HG02623 (cell line): ENCODE results near the gene CDAN1.

Experiments
- ATAC-seq: cut with Tn5 transposase; IDR thresholded peaks from one replicate; pipeline ENCODE4 v1.9.1; 2021; ENCODE audit warnings: moderate library complexity; ENCODE audit not compliant: unreplicated experiment

CDAN1 gene

DNA sequence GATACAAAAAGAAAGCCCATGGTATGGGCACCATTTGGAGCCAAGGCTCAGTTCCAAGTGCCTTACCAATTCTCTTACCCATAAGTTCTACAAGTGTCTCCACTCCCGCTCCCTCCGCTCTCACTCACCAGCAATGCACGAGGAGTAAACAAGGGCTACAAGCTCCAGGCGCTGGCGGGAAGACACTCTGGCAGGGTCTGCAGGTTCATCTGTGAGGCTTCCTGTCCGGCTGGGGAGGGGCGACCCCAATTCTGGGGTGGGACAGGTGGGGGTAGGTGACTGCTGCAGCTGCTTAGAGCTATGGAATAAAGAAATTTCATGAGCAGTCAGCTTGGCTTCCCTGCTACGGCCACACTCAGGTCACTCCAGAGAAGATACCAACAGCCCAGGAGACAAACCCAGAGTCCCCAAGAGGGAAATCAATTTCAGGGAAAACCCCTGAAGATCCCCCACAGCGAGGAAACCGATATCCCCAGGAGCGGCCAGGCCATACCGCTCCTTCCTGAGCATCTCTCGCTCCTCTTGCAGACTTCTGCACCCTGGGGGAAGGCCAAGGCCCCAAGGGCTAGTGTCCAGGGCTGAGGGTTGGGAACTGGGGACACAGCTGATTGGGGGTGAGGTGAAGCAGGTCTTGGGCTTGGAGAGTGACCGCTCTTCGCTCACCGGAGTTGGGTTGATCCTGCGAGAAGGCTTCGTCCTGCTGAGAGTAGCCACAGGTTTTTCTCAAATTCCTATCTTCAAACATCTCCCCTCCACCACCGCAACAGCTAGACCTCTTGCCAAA is 1.4 kb downstream of the CDAN1 start:
- no peak for ATAC-seq

GRCh38 chr15:42734076-42734672 is 2.8 kb downstream of the CDAN1 start:
- no peak for ATAC-seq

- ATAC-seq, result no peak
These were observed 3.9 kb downstream of the CDAN1 start for GRCh38 chr15:42733027-42733426.

DNA sequence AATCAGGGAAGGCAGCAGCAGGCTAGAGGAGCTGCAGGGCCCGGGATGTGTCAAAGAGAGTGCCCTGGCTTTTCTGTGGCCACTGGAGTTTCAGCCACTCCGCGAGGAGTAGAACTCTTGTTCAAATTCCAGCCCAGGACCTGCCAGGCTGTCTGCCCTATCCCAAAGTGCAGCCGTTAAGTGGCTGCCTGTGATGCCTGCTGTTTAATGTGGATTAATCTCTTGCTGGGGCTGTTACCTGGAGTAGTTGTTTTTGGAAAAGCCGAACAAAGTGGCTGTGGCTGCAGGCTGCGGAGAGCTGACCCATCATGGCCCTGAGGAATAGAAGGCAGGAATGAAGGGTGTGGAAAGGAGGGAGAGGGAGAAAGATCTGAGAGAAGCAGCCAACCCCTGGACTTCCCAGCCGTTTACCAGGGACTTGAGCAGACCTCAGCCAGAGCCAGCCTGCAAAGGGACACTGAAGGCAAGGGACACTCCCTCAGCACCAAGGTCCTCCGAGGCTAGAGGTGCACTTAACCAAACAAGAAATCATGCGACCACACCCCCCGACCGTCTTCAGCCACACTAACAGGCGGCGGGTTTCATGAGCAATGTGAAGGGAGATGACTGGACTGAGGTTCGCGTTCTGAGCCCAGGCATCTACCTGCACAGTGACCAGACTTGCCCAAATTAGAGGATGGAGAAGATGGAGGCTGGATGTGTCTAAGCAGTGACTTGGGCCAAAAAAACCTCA is 4.7 kb downstream of the CDAN1 start:
- no peak for ATAC-seq

- ATAC-seq, result no peak
These were observed 5.5 kb downstream of the CDAN1 start for GRCh38 chr15:42731461-42731860.

GRCh38 chr15:42730536-42730935 is 6.4 kb downstream of the CDAN1 start:
- ATAC-seq, result no peak

DNA sequence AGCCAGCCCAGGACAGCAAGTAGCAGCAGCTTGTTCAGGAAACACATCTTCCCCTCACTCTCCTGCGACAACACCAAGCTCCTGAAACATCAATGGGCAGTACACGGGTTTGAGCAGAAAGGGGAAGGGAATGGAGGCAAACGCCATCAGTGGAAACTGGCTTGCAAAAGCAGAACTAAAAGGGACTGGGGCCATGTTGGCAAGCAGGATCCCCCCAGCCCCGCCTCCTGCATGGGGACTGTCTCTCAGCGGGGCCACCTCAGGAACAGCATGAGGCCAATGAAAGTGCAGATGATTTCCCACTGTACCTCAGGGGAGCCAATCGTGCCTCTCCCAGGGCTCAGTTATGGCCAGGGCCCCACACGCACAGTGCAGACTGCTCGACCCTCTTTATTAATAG is 6.8 kb downstream of the CDAN1 start:
- ATAC-seq, result no peak

GRCh38 chr15:42729409-42729808 is 7.5 kb downstream of the CDAN1 start:
- no peak for ATAC-seq

DNA sequence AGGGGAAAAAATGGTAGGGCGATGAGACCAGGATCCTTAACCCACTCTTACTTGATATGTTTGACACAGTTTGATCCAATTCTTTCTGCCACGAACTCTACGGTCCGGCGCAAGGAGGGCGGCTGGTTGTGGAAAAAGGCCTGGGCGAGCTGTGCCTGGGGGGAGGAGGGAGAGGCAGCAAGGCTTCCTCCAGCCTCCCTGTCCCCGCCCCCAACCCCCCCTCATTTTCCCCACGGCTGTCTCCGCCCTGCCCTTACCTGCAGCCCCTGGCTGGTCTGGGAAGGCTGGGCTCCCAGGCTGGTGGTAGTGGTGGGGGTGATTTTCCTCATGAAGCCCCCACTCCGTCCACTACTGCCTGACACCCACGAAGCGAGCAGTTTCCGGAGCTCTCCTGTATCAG is 8.0 kb downstream of the CDAN1 start:
- ATAC-seq, result no peak

GRCh38 chr15:42728560-42728959 is 8.4 kb downstream of the CDAN1 start:
- ATAC-seq, result no peak

- ATAC-seq, result no peak
These were observed 9.1 kb downstream of the CDAN1 start for GRCh38 chr15:42727750-42728381.

- ATAC-seq, result no peak
These were observed 10.8 kb downstream of the CDAN1 start for GRCh38 chr15:42726114-42726513.

DNA sequence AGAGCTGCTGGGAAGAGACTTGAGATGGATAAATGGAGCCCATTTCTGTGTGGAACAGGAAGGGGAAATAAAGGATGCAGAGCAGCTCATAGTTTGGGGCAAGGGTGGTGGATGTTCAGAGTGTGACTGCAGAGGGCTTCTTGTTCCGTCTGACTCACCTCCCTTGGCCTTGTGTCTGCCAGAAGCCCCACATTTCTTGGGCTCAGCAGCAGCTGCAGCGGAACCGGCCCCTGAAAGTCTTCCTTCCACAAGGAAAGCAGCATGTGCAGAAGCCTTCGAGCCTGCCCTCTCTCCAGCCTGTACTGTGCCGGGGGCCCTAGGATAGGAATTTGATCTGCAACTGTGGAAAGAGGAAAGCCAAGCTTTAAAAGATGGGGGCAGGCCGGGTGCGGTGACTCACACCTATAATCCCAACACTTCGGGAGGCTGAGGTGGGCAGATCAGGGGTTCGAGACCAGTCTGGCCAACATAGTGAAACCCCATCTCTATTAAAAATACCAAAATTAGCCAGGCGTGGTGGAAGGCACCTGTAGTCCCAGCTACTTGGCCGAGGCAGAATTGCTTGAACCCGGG is 11.5 kb downstream of the CDAN1 start:
- ATAC-seq, result no peak

- no peak for ATAC-seq
These were observed 12.7 kb downstream of the CDAN1 start for GRCh38 chr15:42724276-42724675.

GRCh38 chr15:42723068-42723467 is 13.9 kb downstream of the CDAN1 start:
- ATAC-seq, result no peak

- ATAC-seq, result no peak
These were observed 15.0 kb downstream of the CDAN1 start for GRCh38 chr15:42721916-42722315.

- no peak for ATAC-seq
These were observed 15.9 kb downstream of the CDAN1 start for GRCh38 chr15:42721016-42721415.

DNA sequence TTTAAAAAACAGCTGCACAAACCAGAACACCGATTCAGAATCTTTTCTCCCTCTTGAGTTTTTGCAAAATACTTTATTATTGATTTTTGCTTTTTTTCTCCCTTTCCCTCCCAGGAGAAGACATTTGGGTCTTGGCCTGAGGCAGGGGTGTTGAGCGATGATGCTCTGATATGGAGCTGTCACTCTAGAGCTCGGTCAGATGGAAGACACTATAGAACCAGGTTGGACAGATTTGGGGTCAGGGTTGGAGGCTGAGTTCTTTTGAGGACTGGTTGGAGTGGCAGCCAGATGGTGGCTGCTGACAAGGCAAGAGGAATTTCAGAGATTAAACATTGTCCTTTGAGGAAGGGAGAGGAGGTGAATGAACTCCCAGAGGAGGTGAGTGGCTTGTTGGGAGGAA is 16.9 kb downstream of the CDAN1 start:
- ATAC-seq, result no peak

- ATAC-seq, result no peak
These were observed 17.9 kb downstream of the CDAN1 start for GRCh38 chr15:42719043-42719442.

DNA sequence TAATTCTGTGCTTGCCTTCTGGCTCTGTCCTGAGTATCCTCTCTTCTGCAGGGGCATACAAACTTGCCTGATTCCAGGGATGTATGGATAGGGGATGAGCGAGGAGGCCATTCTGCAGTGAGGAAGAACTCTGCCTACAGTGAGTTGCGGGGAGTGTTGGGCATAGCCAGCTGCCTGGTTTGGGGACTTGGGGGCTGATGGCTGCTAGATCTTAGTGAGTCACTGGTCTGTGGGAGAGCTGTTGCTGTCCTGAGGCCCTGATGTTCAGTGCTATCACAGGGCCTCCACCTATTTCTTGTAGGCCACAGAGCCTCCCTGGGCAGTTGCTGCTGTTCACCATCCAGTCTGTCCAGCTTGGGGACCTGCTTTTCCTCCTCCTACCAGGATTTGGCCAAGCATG is 20.3 kb downstream of the CDAN1 start:
- no peak for ATAC-seq

DNA sequence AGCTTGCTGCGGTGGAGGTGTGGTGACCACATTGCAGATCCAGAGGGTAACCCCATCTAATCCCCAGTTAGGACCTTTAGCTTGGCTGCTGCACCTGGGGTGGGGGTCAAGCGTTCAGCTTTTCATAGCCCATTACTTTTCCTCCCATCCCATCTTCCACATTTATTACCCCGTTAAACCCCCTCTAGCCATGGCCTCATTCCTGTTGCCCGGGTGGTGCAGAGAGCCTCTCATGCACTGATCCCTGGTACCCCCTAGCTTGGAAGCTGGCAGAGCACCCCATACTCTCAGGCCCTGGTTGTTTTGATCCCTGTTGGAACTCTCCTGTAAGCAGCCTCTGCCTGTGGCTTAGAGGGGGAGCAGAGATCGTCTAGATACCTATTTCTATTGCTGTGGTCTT is 20.8 kb downstream of the CDAN1 start:
- no peak for ATAC-seq
